ENCODE measurements around the gene GSE1.

- TF ChIP-seq, protein P1, sequence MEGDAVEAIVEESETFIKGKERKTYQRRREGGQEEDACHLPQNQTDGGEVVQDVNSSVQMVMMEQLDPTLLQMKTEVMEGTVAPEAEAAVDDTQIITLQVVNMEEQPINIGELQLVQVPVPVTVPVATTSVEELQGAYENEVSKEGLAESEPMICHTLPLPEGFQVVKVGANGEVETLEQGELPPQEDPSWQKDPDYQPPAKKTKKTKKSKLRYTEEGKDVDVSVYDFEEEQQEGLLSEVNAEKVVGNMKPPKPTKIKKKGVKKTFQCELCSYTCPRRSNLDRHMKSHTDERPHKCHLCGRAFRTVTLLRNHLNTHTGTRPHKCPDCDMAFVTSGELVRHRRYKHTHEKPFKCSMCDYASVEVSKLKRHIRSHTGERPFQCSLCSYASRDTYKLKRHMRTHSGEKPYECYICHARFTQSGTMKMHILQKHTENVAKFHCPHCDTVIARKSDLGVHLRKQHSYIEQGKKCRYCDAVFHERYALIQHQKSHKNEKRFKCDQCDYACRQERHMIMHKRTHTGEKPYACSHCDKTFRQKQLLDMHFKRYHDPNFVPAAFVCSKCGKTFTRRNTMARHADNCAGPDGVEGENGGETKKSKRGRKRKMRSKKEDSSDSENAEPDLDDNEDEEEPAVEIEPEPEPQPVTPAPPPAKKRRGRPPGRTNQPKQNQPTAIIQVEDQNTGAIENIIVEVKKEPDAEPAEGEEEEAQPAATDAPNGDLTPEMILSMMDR (IDR thresholded peaks at IDR 0.05; ENCODE audit: insufficient read depth, low read length), result no peak
- TF ChIP-seq REST (IDR thresholded peaks at IDR 0.05; ENCODE audit: insufficient replicate concordance, low read depth) (no peak), SPI1 (IDR thresholded peaks at IDR 0.05; ENCODE audit: borderline replicate concordance, low read depth) (no peak), POLR2AphosphoS5 (IDR thresholded peaks at IDR 0.05; ENCODE audit: low read depth) (no peak)
These were observed 32.0 kb downstream of the GSE1 start for GRCh38 chr16:85645021-85645589.

Measured in HL-60 (cell line).